DOHH2 (cell line): Measurements from ENCODE around the gene STT3B.

ENCODE experiments used
- H3F3A ChIP-seq: fragments of 200-600 bp; sonication (generic), shearing (Covaris generic); 2 replicates; pipeline ENCODE4 v1.6.0; 2016; ENCODE audit warnings: antibody characterized with exemption, mild to moderate bottlenecking; ENCODE audit not compliant: control insufficient read depth, insufficient read depth
- H3K27ac ChIP-seq: fragments of 200-600 bp; sonication (generic); 2 replicates; pipeline ENCODE4 v1.5.1; 2014; ENCODE audit warnings: low read depth, mild to moderate bottlenecking, low read length, moderate library complexity
- H3K27me3 ChIP-seq: fragments of 200-600 bp; sonication (generic); 2 replicates; pipeline ENCODE4 v1.6.1; 2014; ENCODE audit warnings: mild to moderate bottlenecking, low read length, mixed read lengths; ENCODE audit not compliant: control insufficient read depth
- H3K36me3 ChIP-seq: fragments of 200-600 bp; sonication (generic); 2 replicates; pipeline ENCODE4 v1.6.1; 2014; ENCODE audit warnings: mild to moderate bottlenecking, low read length, moderate library complexity, mixed read lengths; ENCODE audit not compliant: control insufficient read depth
- H3K4me1 ChIP-seq: fragments of 200-600 bp; sonication (generic); 2 replicates; pipeline ENCODE4 v1.6.1; 2014; ENCODE audit warnings: mild to moderate bottlenecking, low read length, mixed read lengths; ENCODE audit not compliant: control insufficient read depth
- H3K4me2 ChIP-seq: fragments of 200-600 bp; sonication (generic); 2 replicates; pipeline ENCODE4 v1.6.0; 2014; ENCODE audit warnings: mild to moderate bottlenecking, low read length, moderate library complexity
- H3K4me3 ChIP-seq: fragments of 200-600 bp; sonication (generic); 2 replicates; pipeline ENCODE4 v1.5.1; 2014; ENCODE audit warnings: mild to moderate bottlenecking, low read length, mixed read lengths
- H3K79me2 ChIP-seq: fragments of 200-600 bp; sonication (generic); 2 replicates; pipeline ENCODE4 v1.6.1; 2014; ENCODE audit warnings: mild to moderate bottlenecking, low read length, mixed read lengths; ENCODE audit not compliant: control insufficient read depth
- H3K9me2 ChIP-seq: fragments of 200-600 bp; sonication (generic); replicated peaks from 2 replicates; pipeline ENCODE4 v1.6.1; 2014; ENCODE audit warnings: mild to moderate bottlenecking, low read length, mixed read lengths; ENCODE audit not compliant: control insufficient read depth
- H3K9me3 ChIP-seq: fragments of 200-600 bp; sonication (generic); 2 replicates; pipeline ENCODE4 v1.6.1; 2014; ENCODE audit warnings: antibody characterized with exemption, low read length, mixed read lengths; ENCODE audit not compliant: control insufficient read depth, insufficient read depth
- H4K20me1 ChIP-seq: fragments of 200-600 bp; sonication (generic); 2 replicates; pipeline ENCODE4 v1.6.0; 2014; ENCODE audit warnings: low read depth, mild to moderate bottlenecking, antibody characterized with exemption, low read length, moderate library complexity; ENCODE audit not compliant: control insufficient read depth, insufficient read depth
- EZH2phosphoT487 ChIP-seq: fragments of 200-600 bp; sonication (generic); IDR thresholded peaks from 2 replicates; pipeline ENCODE4 v1.6.1; 2017; ENCODE audit warnings: borderline replicate concordance, mild to moderate bottlenecking, antibody characterized with exemption, low read length, moderate library complexity, mixed read lengths
- TF ChIP-seq, protein P1 (sequence below): fragments of 200-600 bp; sonication (generic); IDR thresholded peaks from one replicate; pipeline ENCODE4 v1.5.1; 2014; ENCODE audit warnings: antibody characterized with exemption, mild to moderate bottlenecking, low read depth, low read length; ENCODE audit not compliant: poor library complexity, severe bottlenecking

The STT3B gene

GRCh38 chr3:31652296-31652695 lies 119.6 kb downstream of the STT3B start:
- H3K36me3 ChIP-seq = peaks cover 47% of the 10 kb centered on the region
- H3K4me1 ChIP-seq = no peaks in the 10 kb centered on the region
- H3K9me3 ChIP-seq = peaks cover 19% of the 10 kb centered on the region
- H4K20me1 ChIP-seq = no peaks in the 10 kb centered on the region
- no peaks in the 10 kb centered on the region for H3K27me3 ChIP-seq
- no peak overlapping the region for H3K4me3 ChIP-seq
- no peak overlapping the region for H3K4me2 ChIP-seq
- TF ChIP-seq, protein P1, sequence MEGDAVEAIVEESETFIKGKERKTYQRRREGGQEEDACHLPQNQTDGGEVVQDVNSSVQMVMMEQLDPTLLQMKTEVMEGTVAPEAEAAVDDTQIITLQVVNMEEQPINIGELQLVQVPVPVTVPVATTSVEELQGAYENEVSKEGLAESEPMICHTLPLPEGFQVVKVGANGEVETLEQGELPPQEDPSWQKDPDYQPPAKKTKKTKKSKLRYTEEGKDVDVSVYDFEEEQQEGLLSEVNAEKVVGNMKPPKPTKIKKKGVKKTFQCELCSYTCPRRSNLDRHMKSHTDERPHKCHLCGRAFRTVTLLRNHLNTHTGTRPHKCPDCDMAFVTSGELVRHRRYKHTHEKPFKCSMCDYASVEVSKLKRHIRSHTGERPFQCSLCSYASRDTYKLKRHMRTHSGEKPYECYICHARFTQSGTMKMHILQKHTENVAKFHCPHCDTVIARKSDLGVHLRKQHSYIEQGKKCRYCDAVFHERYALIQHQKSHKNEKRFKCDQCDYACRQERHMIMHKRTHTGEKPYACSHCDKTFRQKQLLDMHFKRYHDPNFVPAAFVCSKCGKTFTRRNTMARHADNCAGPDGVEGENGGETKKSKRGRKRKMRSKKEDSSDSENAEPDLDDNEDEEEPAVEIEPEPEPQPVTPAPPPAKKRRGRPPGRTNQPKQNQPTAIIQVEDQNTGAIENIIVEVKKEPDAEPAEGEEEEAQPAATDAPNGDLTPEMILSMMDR = no peak
- no peak for TF ChIP-seq EZH2phosphoT487
- no peak overlapping the region for H3K27ac ChIP-seq
- no peaks in the 10 kb centered on the region for H3K79me2 ChIP-seq
- no peaks in the 10 kb centered on the region for H3K9me2 ChIP-seq
- H3F3A ChIP-seq = no peaks in the 10 kb centered on the region; the same call in 1 of the 2 replicates

DNA sequence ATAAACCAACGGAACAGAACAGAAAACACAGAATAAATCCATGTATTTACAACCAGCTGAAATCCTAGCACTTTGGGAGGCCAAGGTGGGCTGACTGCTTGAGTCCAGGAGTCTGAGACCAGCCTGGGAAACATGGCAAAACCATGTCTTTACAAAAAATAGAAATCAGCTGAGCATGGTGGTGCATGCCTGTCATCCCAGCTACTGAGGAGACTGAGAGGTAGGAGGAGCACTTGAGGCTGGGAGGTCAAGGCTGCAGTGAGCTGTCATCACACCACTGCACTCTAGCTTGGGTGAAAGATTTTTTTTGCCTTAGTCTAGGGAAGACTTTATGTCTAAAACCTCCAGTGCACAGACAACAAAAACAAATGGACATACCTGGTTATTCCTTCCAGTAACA lies 120.7 kb downstream of the STT3B start:
- H4K20me1 ChIP-seq = no peaks in the 10 kb centered on the region
- no peaks in the 10 kb centered on the region for H3K27me3 ChIP-seq
- H3F3A ChIP-seq = no peaks in the 10 kb centered on the region; the same call in 1 of the 2 replicates
- no peaks in the 10 kb centered on the region for H3K79me2 ChIP-seq
- H3K4me2 ChIP-seq = no peak overlapping the region
- peaks cover 45% of the 10 kb centered on the region for H3K36me3 ChIP-seq
- TF ChIP-seq, protein P1 = no peak
- TF ChIP-seq EZH2phosphoT487 = no peak
- no peak overlapping the region for H3K4me3 ChIP-seq
- no peaks in the 10 kb centered on the region for H3K9me2 ChIP-seq
- peaks cover 16% of the 10 kb centered on the region for H3K9me3 ChIP-seq
- no peaks in the 10 kb centered on the region for H3K4me1 ChIP-seq
- no peak overlapping the region for H3K27ac ChIP-seq

DNA sequence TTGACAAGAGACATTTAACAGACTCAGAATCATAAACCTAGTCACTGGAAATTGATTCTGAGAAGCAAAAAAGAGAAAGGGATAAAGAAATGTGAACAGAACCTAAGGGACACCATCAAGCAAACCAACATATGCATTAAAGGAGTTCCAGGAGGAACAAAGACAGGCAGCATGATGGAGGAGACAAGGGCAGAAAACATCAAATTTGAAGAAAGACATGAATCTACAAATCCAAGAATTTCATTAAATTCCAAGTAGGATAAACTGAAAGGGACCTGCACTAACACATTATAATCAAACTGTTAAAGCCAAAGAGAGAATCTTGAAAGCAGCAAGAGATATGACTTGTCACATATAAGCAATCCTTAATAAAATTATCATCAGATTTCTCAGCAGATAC lies 122.3 kb downstream of the STT3B start:
- Histone ChIP-seq H3K79me2 (no peaks in the 10 kb centered on the region), H3F3A (no peaks in the 10 kb centered on the region), H3K4me2 (no peak overlapping the region), H4K20me1 (no peaks in the 10 kb centered on the region), H3K27me3 (no peaks in the 10 kb centered on the region), H3K9me3 (peaks cover 10% of the 10 kb centered on the region; the same call in 1 of the 2 replicates), H3K36me3 (peaks cover 48% of the 10 kb centered on the region), H3K27ac (no peak overlapping the region), H3K4me3 (no peak overlapping the region), H3K4me1 (no peaks in the 10 kb centered on the region), H3K9me2 (no peaks in the 10 kb centered on the region)
- TF ChIP-seq, protein P1 = no peak
- TF ChIP-seq EZH2phosphoT487 = no peak

DNA sequence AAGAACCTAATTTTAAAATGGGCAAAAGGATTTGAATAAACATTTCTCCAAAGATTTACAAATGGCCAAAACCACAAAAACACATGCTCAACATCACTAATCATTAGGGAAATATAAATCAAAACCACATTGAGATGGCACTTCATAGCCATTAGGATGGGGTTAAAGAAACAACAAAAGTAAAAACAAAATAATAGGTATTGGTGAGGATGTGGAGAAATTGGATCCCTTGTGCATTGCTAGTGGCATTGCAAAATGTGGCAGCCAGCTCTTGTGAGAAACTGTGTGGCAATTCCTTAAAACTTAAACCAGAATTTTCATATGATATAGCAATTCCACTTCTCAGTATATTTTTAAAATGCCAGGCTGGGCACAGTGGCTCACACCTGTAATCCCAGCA lies 126.5 kb downstream of the STT3B start:
- TF ChIP-seq, protein P1 = no peak
- TF ChIP-seq EZH2phosphoT487 = no peak
- H3K4me1 ChIP-seq = no peaks in the 10 kb centered on the region

More for the DNA sequence above, 126.5 kb downstream of the STT3B start:
- H3F3A ChIP-seq = no peaks in the 10 kb centered on the region
- H3K27ac ChIP-seq = no peak overlapping the region
- H3K9me3 ChIP-seq = peaks cover 6% of the 10 kb centered on the region; the same call in 1 of the 2 replicates
- peaks cover 78% of the 10 kb centered on the region for H3K36me3 ChIP-seq
- H3K27me3 ChIP-seq = no peaks in the 10 kb centered on the region
- H3K4me2 ChIP-seq = no peak overlapping the region
- H3K9me2 ChIP-seq = no peaks in the 10 kb centered on the region
- no peaks in the 10 kb centered on the region for H4K20me1 ChIP-seq
- H3K79me2 ChIP-seq = no peaks in the 10 kb centered on the region
- no peak overlapping the region for H3K4me3 ChIP-seq
